HepG2 (cell line): Measurements from ENCODE around the gene PEAR1. TPM values are rescaled to one million over a fixed set of nuclear protein-coding genes. Genes with fewer than 3 reads are reported as not detected.

Source experiments
- ATAC-seq: fragments of 200-7000 bp; cut with Tn5 transposase; 3 replicates; pipeline ENCODE4 v1.9.1; 2020; ENCODE audit warnings: mild to moderate bottlenecking, moderate library complexity
- BruUV-seq: library from RNA; stranded (reverse); fragments of 400-500 nt; replicated peaks from 2 replicates; lab custom pipeline; 2021; lab: Mats Ljungman, UMichigan
- CTCF ChIA-PET: fragments of 300-600 bp; formaldehyde crosslinking; extraction: SDS; loops from one replicate; lab custom pipeline; 2021; ENCODE audit warnings: low total read pairs, inconsistent platforms, low intra/inter-chr PET ratio; lab: Yijun Ruan, JAX
- POLR2A ChIA-PET: fragments of 350-600 bp; sonication (Branson Sonifier 250); formaldehyde crosslinking; loops from one replicate; lab custom pipeline; 2020; ENCODE audit warnings: antibody characterized with exemption, inconsistent platforms; lab: Yijun Ruan, JAX
- DNase-seq: peaks from one replicate; pipeline ENCODE4 v3.0.0-alpha.2; 2015; ENCODE audit warnings: low spot score
- FAIRE-seq: peaks from 3 replicates; lab custom pipeline; 2011; peaks lifted over from hg19 to GRCh38; lab: Jason Lieb, UNC
- H2AFZ ChIP-seq: one replicate; pipeline ENCODE4 v1.6.1; 2011; ENCODE audit warnings: low read length, inconsistent platforms
- H3K27ac ChIP-seq: fragments of 300-600 bp; 3 replicates; pipeline ENCODE4 v1.8.0; 2011; ENCODE audit warnings: mixed run types, mild to moderate bottlenecking, mixed read lengths, low read length, inconsistent platforms; ENCODE audit not compliant: insufficient read depth; ENCODE audit errors: extremely low read length
- H3K27me3 ChIP-seq, 2 experiments: fragments of 200-600 bp in 1 of 2; 2 replicates in 1 of 2; 3 replicates in 1 of 2; pipeline versions ENCODE4 v1.6.0 to v1.8.0; 2011; ENCODE audit warnings: low read length in 2 of 2, mild to moderate bottlenecking in 2 of 2, moderate library complexity in 2 of 2, inconsistent platforms in 1 of 2; ENCODE audit not compliant: insufficient read depth in 2 of 2, control insufficient read depth in 1 of 2
- H3K36me3 ChIP-seq, 2 experiments: fragments of 200-600 bp in 1 of 2; replicated peaks in 1 of 2; 2 replicates in 1 of 2; 3 replicates in 1 of 2; pipeline versions ENCODE4 v1.5.1 to v1.8.0; 2011; ENCODE audit warnings: low read length in 2 of 2, inconsistent platforms in 1 of 2; ENCODE audit not compliant: insufficient read depth in 2 of 2, control insufficient read depth in 1 of 2
- H3K4me1 ChIP-seq: 2 replicates; pipeline ENCODE4 v1.5.1; 2012; ENCODE audit warnings: low read length, inconsistent platforms; ENCODE audit not compliant: insufficient read depth
- H3K4me2 ChIP-seq: 2 replicates; pipeline ENCODE4 v1.6.0; 2011; ENCODE audit warnings: low read depth, low read length, inconsistent platforms
- H3K4me3 ChIP-seq, 3 experiments: fragments of 200-600 bp in 1 of 3; sonication (generic), shearing (Covaris generic) in 1 of 3; replicated peaks in 1 of 3; 2 replicates each; pipeline ENCODE4 v1.5.1; 2011 to 2016; ENCODE audit warnings: low read length in 3 of 3, inconsistent platforms in 2 of 3, low read depth in 2 of 3, mild to moderate bottlenecking in 2 of 3, control low read depth in 1 of 3, mixed read lengths in 1 of 3; ENCODE audit not compliant: insufficient read depth in 1 of 3
- H3K79me2 ChIP-seq: one replicate; pipeline ENCODE4 v1.6.1; 2011; ENCODE audit warnings: low read length, inconsistent platforms; ENCODE audit not compliant: insufficient read depth
- H3K9ac ChIP-seq: 2 replicates; pipeline ENCODE4 v1.6.0; 2011; ENCODE audit warnings: mild to moderate bottlenecking, low read depth, low read length, inconsistent platforms; ENCODE audit not compliant: insufficient read depth
- H3K9me3 ChIP-seq: 2 replicates; pipeline ENCODE4 v1.5.1; 2012; ENCODE audit warnings: mild to moderate bottlenecking, low read length
- H4K20me1 ChIP-seq: 2 replicates; pipeline ENCODE4 v1.6.0; 2011; ENCODE audit warnings: inconsistent platforms, mild to moderate bottlenecking, low read length, moderate library complexity; ENCODE audit not compliant: insufficient read depth
- ADNP ChIP-seq: sonication (generic); formaldehyde crosslinking; IDR thresholded peaks from 2 replicates; pipeline ENCODE4 v1.4.0; 2020; ENCODE audit warnings: missing genetic modification reagents
- KDM1A ChIP-seq: IDR thresholded peaks from 2 replicates; pipeline ENCODE4 v1.6.1; 2016; ENCODE audit warnings: missing compliant biosample characterization
- KLF9 ChIP-seq: IDR thresholded peaks from 2 replicates; pipeline ENCODE4 v1.6.1; 2016; ENCODE audit warnings: low read depth
- MAZ ChIP-seq, 2 experiments: sonication (generic) in 1 of 2; formaldehyde crosslinking in 1 of 2; IDR thresholded peaks; 2 replicates each; pipeline versions ENCODE4 v1.5.0 to v1.6.1; 2012 to 2020; ENCODE audit warnings: low read depth in 2 of 2, mild to moderate bottlenecking in 2 of 2, borderline replicate concordance in 1 of 2, improper control_type of control experiment in 1 of 2, low read length in 1 of 2, missing genetic modification reagents in 1 of 2, moderate library complexity in 1 of 2
- NR1H2 ChIP-seq: sonication (generic); formaldehyde crosslinking; IDR thresholded peaks from 2 replicates; pipeline ENCODE4 v1.8.1; 2022; ENCODE audit warnings: low read depth, missing genetic modification reagents, borderline replicate concordance
- PCBP2 ChIP-seq: fragments of 200-400 bp; formaldehyde crosslinking; optimal IDR thresholded peaks from 2 replicates; pipeline ENCODE3; 2018; ENCODE audit warnings: low read length, low read depth; ENCODE audit not compliant: poor library complexity, severe bottlenecking
- PHF20 ChIP-seq: sonication (generic); formaldehyde crosslinking; IDR thresholded peaks from 2 replicates; pipeline ENCODE4 v1.5.0; 2020; ENCODE audit warnings: mild to moderate bottlenecking, missing genetic modification reagents
- SP140L ChIP-seq: sonication (generic); formaldehyde crosslinking; IDR thresholded peaks from 2 replicates; pipeline ENCODE4 v1.4.0; 2020; ENCODE audit warnings: missing genetic modification reagents, borderline replicate concordance
- TEAD3 ChIP-seq: optimal IDR thresholded peaks from 2 replicates; pipeline ENCODE3; 2016; ENCODE audit warnings: borderline replicate concordance
- ZNF3 ChIP-seq: IDR thresholded peaks from 2 replicates; pipeline ENCODE4 v1.7.0; 2017; ENCODE audit warnings: inconsistent platforms
- ZNF552 ChIP-seq: sonication (generic); formaldehyde crosslinking; IDR thresholded peaks from 2 replicates; pipeline ENCODE4 v1.9.0; 2022; ENCODE audit warnings: missing genetic modification reagents, mild to moderate bottlenecking, borderline replicate concordance
- WGBS: methylation state at CpG from one replicate; pipeline ENCODE4 v1.1.6; 2017; ENCODE audit warnings: low lambda C conversion rate; 5-methylcytosine and 5-hydroxymethylcytosine counted together
- in situ Hi-C: cut with HindIII; loops from 2 replicates; pipeline ENCODE4 v1.10.0; 2017; ENCODE audit warnings: low pct_unique_long_range_greater_than_20kb; ENCODE audit not compliant: extremely low pct_ligation_motif_present
- intact Hi-C: fragments of 100-400 bp; cut with micrococcal nuclease; formaldehyde crosslinking; loops from one replicate; pipeline ENCODE4 v1.10.0; 2022; ENCODE audit not compliant: unreplicated experiment
- polyA plus RNA-seq, 8 experiments: library from polyadenylated mRNA; depleted of rRNA in 3 of 8; stranded (reverse) in 7 of 8; unstranded in 1 of 8; fragments of >200 nt; fragmentation: Illumina TruSeq in 4 of 8; extraction: Trizol in 4 of 8; gene quantifications; 2 replicates each; pipeline versions ENCODE4 v1.2.1 to v1.2.3, GENCODE V29; 2011 to 2016; ENCODE audit warnings: low read depth in 4 of 8, missing spikeins in 1 of 8, mixed read lengths in 1 of 8; ENCODE audit not compliant: insufficient read depth in 1 of 8
- total RNA-seq, 5 experiments: library from RNA; depleted of rRNA; stranded (reverse); fragments of >200 nt; fragmentation: Illumina TruSeq; extraction: Trizol; gene quantifications; 2 replicates each; pipeline ENCODE4 v1.2.3, GENCODE V29; 2016; ENCODE audit warnings: low read depth in 1 of 5
- TF ChIP-seq, protein P1 (sequence below), 2 experiments: sonication (generic) in 1 of 2; formaldehyde crosslinking in 1 of 2; IDR thresholded peaks; 2 replicates each; pipeline versions ENCODE4 v1.4.0 to v1.6.1; 2018 to 2020; ENCODE audit warnings: missing genetic modification reagents in 2 of 2, borderline replicate concordance in 1 of 2, low read depth in 1 of 2, mild to moderate bottlenecking in 1 of 2, missing biosample characterization in 1 of 2
- TF ChIP-seq, protein P2 (sequence below): sonication (generic); formaldehyde crosslinking; IDR thresholded peaks from 2 replicates; pipeline ENCODE4 v1.5.0; 2020; ENCODE audit warnings: mild to moderate bottlenecking, missing genetic modification reagents, moderate library complexity
- TF ChIP-seq, protein P3 (sequence below): IDR thresholded peaks from 2 replicates; pipeline ENCODE4 v1.6.1; 2016; ENCODE audit warnings: low read depth
- TF ChIP-seq, protein P4 (sequence below): sonication (generic); formaldehyde crosslinking; IDR thresholded peaks from 2 replicates; pipeline ENCODE4 v1.4.0; 2020; ENCODE audit warnings: missing genetic modification reagents, borderline replicate concordance

Gene PEAR1
- total and polyA plus RNA-seq, 2 of the 13 experiments (the other 11 are each of a cell fraction or from before 2014, with no cell fraction given) = 0.27 to 0.41 TPM

DNA sequence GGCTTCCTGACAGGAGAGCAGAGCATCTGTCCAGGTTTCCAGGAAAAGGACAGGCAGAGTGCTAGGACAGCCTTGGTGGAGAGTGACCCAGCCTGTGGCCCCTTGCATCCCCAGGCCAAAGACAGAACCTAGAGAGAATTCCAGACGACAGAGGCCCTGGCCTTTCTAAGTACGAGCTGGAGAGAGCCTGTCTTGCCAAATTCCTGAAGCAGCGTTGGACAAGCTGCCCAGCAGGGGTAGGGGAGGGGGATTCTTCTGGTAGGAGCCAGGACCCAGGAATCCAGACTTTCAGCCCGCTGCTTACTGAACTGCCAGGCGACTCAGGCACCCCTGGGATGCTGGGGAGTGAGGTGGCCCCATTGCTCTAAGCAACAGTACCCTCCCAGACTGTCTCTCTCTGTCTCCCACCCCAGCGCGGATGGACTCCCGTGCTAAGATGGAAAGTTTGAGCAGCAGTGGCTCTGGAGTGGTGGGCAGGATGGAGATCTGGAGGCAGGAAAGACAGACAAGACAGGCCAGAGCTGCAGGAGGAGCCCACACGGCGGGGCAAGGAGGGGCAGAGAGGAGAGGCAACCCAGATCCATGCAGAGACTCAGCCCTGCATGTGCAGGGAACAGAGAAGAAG lies 8.8 kb upstream of the PEAR1 start:
- intact Hi-C loops = no loop called here
- DNase-seq (no peak), ATAC-seq (no peak)
- 20% methylated on average over 8 of the region's 10 CpGs for WGBS
- no TSS peak for BruUV-seq
- H3K79me2 ChIP-seq = no peaks in the 10 kb centered on the region
- peaks cover 13 to 86% of the 10 kb centered on the region in 2 experiments for H3K27me3 ChIP-seq
- POLR2A ChIA-PET = no interaction called here
- H2AFZ ChIP-seq = no peak overlapping the region
- no peak overlapping the region for H3K4me3 ChIP-seq
- CTCF ChIA-PET = no interaction called here
- in situ Hi-C loops = no loop called here
- no peak for TF ChIP-seq TEAD3 (CRISPR knock-in tag)
- TF ChIP-seq, protein P1, sequence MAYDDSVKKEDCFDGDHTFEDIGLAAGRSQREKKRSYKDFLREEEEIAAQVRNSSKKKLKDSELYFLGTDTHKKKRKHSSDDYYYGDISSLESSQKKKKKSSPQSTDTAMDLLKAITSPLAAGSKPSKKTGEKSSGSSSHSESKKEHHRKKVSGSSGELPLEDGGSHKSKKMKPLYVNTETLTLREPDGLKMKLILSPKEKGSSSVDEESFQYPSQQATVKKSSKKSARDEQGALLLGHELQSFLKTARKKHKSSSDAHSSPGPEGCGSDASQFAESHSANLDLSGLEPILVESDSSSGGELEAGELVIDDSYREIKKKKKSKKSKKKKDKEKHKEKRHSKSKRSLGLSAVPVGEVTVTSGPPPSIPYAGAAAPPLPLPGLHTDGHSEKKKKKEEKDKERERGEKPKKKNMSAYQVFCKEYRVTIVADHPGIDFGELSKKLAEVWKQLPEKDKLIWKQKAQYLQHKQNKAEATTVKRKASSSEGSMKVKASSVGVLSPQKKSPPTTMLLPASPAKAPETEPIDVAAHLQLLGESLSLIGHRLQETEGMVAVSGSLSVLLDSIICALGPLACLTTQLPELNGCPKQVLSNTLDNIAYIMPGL (CRISPR knock-in tag; IDR thresholded peaks at IDR 0.05; ENCODE audit: borderline replicate concordance in 1 of 2, low read depth in 1 of 2) = no peak
- no peak for TF ChIP-seq NR1H2 (CRISPR knock-in tag)
- TF ChIP-seq PHF20 (CRISPR knock-in tag) = no peak
- no peak for TF ChIP-seq ZNF3 (CRISPR knock-in tag)
- no peak for TF ChIP-seq SP140L
- TF ChIP-seq, protein P2, sequence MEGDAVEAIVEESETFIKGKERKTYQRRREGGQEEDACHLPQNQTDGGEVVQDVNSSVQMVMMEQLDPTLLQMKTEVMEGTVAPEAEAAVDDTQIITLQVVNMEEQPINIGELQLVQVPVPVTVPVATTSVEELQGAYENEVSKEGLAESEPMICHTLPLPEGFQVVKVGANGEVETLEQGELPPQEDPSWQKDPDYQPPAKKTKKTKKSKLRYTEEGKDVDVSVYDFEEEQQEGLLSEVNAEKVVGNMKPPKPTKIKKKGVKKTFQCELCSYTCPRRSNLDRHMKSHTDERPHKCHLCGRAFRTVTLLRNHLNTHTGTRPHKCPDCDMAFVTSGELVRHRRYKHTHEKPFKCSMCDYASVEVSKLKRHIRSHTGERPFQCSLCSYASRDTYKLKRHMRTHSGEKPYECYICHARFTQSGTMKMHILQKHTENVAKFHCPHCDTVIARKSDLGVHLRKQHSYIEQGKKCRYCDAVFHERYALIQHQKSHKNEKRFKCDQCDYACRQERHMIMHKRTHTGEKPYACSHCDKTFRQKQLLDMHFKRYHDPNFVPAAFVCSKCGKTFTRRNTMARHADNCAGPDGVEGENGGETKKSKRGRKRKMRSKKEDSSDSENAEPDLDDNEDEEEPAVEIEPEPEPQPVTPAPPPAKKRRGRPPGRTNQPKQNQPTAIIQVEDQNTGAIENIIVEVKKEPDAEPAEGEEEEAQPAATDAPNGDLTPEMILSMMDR (CRISPR knock-in tag) = no peak
- no peak for TF ChIP-seq KDM1A (CRISPR knock-in tag)
- TF ChIP-seq PCBP2 = no peak
- no peak for TF ChIP-seq ADNP (CRISPR knock-in tag)
- TF ChIP-seq ZNF552 (CRISPR knock-in tag) = no peak
- TF ChIP-seq, protein P3, sequence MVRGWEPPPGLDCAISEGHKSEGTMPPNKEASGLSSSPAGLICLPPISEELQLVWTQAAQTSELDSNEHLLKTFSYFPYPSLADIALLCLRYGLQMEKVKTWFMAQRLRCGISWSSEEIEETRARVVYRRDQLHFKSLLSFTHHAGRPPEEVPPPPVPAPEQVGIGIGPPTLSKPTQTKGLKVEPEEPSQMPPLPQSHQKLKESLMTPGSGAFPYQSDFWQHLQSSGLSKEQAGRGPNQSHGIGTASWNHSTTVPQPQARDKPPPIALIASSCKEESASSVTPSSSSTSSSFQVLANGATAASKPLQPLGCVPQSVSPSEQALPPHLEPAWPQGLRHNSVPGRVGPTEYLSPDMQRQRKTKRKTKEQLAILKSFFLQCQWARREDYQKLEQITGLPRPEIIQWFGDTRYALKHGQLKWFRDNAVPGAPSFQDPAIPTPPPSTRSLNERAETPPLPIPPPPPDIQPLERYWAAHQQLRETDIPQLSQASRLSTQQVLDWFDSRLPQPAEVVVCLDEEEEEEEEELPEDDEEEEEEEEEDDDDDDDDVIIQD (CRISPR knock-in tag) = no peak
- no peak for TF ChIP-seq KLF9 (CRISPR knock-in tag)
- TF ChIP-seq MAZ (IDR thresholded peaks at IDR 0.05; ENCODE audit: borderline replicate concordance, low read depth, low read length) = no peak
- no peak for TF ChIP-seq MAZ (CRISPR knock-in tag; IDR thresholded peaks at IDR 0.05; ENCODE audit: low read depth)
- TF ChIP-seq, protein P4, sequence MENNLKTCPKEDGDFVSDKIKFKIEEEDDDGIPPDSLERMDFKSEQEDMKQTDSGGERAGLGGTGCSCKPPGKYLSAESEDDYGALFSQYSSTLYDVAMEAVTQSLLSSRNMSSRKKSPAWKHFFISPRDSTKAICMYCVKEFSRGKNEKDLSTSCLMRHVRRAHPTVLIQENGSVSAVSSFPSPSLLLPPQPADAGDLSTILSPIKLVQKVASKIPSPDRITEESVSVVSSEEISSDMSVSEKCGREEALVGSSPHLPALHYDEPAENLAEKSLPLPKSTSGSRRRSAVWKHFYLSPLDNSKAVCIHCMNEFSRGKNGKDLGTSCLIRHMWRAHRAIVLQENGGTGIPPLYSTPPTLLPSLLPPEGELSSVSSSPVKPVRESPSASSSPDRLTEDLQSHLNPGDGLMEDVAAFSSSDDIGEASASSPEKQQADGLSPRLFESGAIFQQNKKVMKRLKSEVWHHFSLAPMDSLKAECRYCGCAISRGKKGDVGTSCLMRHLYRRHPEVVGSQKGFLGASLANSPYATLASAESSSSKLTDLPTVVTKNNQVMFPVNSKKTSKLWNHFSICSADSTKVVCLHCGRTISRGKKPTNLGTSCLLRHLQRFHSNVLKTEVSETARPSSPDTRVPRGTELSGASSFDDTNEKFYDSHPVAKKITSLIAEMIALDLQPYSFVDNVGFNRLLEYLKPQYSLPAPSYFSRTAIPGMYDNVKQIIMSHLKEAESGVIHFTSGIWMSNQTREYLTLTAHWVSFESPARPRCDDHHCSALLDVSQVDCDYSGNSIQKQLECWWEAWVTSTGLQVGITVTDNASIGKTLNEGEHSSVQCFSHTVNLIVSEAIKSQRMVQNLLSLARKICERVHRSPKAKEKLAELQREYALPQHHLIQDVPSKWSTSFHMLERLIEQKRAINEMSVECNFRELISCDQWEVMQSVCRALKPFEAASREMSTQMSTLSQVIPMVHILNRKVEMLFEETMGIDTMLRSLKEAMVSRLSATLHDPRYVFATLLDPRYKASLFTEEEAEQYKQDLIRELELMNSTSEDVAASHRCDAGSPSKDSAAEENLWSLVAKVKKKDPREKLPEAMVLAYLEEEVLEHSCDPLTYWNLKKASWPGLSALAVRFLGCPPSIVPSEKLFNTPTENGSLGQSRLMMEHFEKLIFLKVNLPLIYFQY (CRISPR knock-in tag) = no peak
- TF ChIP-seq, all 625 proteins: peak for 0
- Histone ChIP-seq H3K36me3 (no peaks in the 10 kb centered on the region), H3K27ac (no peak overlapping the region), H3K4me2 (no peak overlapping the region), H3K9me3 (no peaks in the 10 kb centered on the region), H3K4me1 (no peaks in the 10 kb centered on the region), H4K20me1 (no peaks in the 10 kb centered on the region), H3K9ac (no peak overlapping the region)
- FAIRE-seq = no peak
